HCT116 (cell line): ENCODE data around the gene CTXND1. TPM values are rescaled to one million over a fixed set of nuclear protein-coding genes. Genes with fewer than 3 reads are reported as not detected.

Experiments
- ATAC-seq: fragments of 200-7000 bp; cut with Tn5 transposase; 2 replicates; pipeline ENCODE4 v1.9.1; 2020; ENCODE audit warnings: mild to moderate bottlenecking, moderate library complexity
- BruUV-seq: library from RNA; stranded (reverse); fragments of 400-500 nt; replicated peaks from 2 replicates; lab custom pipeline; 2021; lab: Mats Ljungman, UMichigan
- CTCF ChIA-PET: fragments of 300-600 bp; sonication (Branson Sonifier 250); formaldehyde crosslinking; loops from one replicate; lab custom pipeline; 2021; ENCODE audit warnings: antibody characterized with exemption; lab: Charles Lee
- POLR2A ChIA-PET: fragments of 300-600, 350-600 bp; sonication (Branson Sonifier 250); formaldehyde crosslinking; loops from one replicate; lab custom pipeline; 2021; ENCODE audit warnings: antibody characterized with exemption; lab: Charles Lee
- RAD21 ChIA-PET, 2 experiments: fragments of 300-600 bp; sonication (Branson Sonifier 250); formaldehyde crosslinking; loops; one replicate each; lab custom pipeline; 2023; ENCODE audit warnings: low total read pairs in 2 of 2; ENCODE audit not compliant: uncharacterized antibody in 2 of 2, unreplicated experiment in 2 of 2, low non-redundant PET in 1 of 2; lab: Charles Lee
- DNase-seq: peaks from one replicate; pipeline ENCODE4 v3.0.0-alpha.2; 2010; ENCODE audit warnings: low read depth, low spot score
- H2AFZ ChIP-seq: fragments of 200-600 bp; shearing (Covaris generic), sonication (generic); 2 replicates; pipeline ENCODE4 v1.6.1; 2017; ENCODE audit warnings: low read depth, mixed run types, mixed read lengths, antibody characterized with exemption, low read length; ENCODE audit not compliant: poor library complexity, severe bottlenecking
- H3K27ac ChIP-seq: 2 replicates; pipeline ENCODE4 v1.5.1; 2012; ENCODE audit warnings: low read depth, low read length
- H3K27me3 ChIP-seq: fragments of 200-600 bp; sonication (generic); 2 replicates; pipeline ENCODE4 v1.6.1; 2016; ENCODE audit warnings: mixed run types, low read length, mixed read lengths; ENCODE audit not compliant: insufficient read depth
- H3K36me3 ChIP-seq, 2 experiments: fragments of 200-500 bp in 1 of 2; fragments of 200-600 bp in 1 of 2; sonication (Bioruptor generic) in 1 of 2; sonication (generic) in 1 of 2; 2 replicates each; pipeline versions ENCODE4 v1.5.1 to v1.6.1; 2014 to 2016; ENCODE audit warnings: low read length in 2 of 2, inconsistent platforms in 1 of 2, mixed read lengths in 1 of 2, mixed run types in 1 of 2; ENCODE audit not compliant: insufficient read depth in 2 of 2, control insufficient read depth in 1 of 2
- H3K4me1 ChIP-seq, 2 experiments: fragments of 200-600 bp in 1 of 2; sonication (generic) in 1 of 2; 2 replicates each; pipeline versions ENCODE4 v1.5.1 to v1.6.1; 2012 to 2017; ENCODE audit warnings: low read length in 2 of 2, inconsistent platforms in 1 of 2, mild to moderate bottlenecking in 1 of 2, mixed read lengths in 1 of 2, mixed run types in 1 of 2, moderate library complexity in 1 of 2; ENCODE audit not compliant: insufficient read depth in 2 of 2, control insufficient read depth in 1 of 2
- H3K4me2 ChIP-seq: fragments of 200-600 bp; sonication (generic); 2 replicates; pipeline ENCODE4 v1.6.1; 2017; ENCODE audit warnings: mixed run types, low read length, mixed read lengths
- H3K4me3 ChIP-seq, 2 experiments: fragments of 200-600 bp in 1 of 2; sonication (generic) in 1 of 2; replicated peaks in 1 of 2; 2 replicates each; pipeline ENCODE4 v1.5.1; 2011 to 2016; ENCODE audit warnings: low read length in 2 of 2, control low read depth in 1 of 2, low read depth in 1 of 2, mild to moderate bottlenecking in 1 of 2, mixed read lengths in 1 of 2, mixed run types in 1 of 2
- H3K79me2 ChIP-seq: fragments of 200-600 bp; sonication (generic); 2 replicates; pipeline ENCODE4 v1.6.1; 2017; ENCODE audit warnings: mild to moderate bottlenecking, mixed run types, low read length, moderate library complexity, mixed read lengths; ENCODE audit not compliant: insufficient read depth
- H3K9ac ChIP-seq: fragments of 200-600 bp; sonication (generic); 2 replicates; pipeline ENCODE4 v1.6.1; 2016; ENCODE audit warnings: low read length, mixed read lengths
- H3K9me2 ChIP-seq: fragments of 200-600 bp; sonication (generic), shearing (Covaris generic); 2 replicates; pipeline ENCODE4 v1.6.1; 2017; ENCODE audit warnings: mixed run types, mild to moderate bottlenecking, moderate library complexity; ENCODE audit not compliant: insufficient read depth
- H3K9me3 ChIP-seq, 2 experiments: fragments of 200-500 bp in 1 of 2; fragments of 200-600 bp in 1 of 2; sonication (Bioruptor generic) in 1 of 2; sonication (generic) in 1 of 2; 2 replicates each; pipeline ENCODE4 v1.6.1; 2014 to 2017; ENCODE audit warnings: low read length in 2 of 2, mixed read lengths in 2 of 2, inconsistent platforms in 1 of 2, low read depth in 1 of 2, mild to moderate bottlenecking in 1 of 2, mixed run types in 1 of 2, moderate library complexity in 1 of 2; ENCODE audit not compliant: control insufficient read depth in 1 of 2, insufficient read depth in 1 of 2
- H4K20me1 ChIP-seq: fragments of 200-600 bp; sonication (generic), shearing (Covaris generic); 2 replicates; pipeline ENCODE4 v1.6.1; 2017; ENCODE audit warnings: mixed run types, mild to moderate bottlenecking, moderate library complexity; ENCODE audit not compliant: insufficient read depth
- ATF3 ChIP-seq: IDR thresholded peaks from 2 replicates; pipeline ENCODE4 v1.6.1; 2012
- CBX3 ChIP-seq: IDR thresholded peaks from 2 replicates; pipeline ENCODE4 v1.6.1; 2012; ENCODE audit warnings: low read depth
- CEBPB ChIP-seq: IDR thresholded peaks from 2 replicates; pipeline ENCODE4 v1.6.1; 2012; ENCODE audit warnings: low read depth
- EGR1 ChIP-seq: IDR thresholded peaks from 2 replicates; pipeline ENCODE4 v1.6.1; 2012; ENCODE audit warnings: low read depth
- ELF1 ChIP-seq: IDR thresholded peaks from 2 replicates; pipeline ENCODE4 v1.6.1; 2012; ENCODE audit warnings: low read depth, borderline replicate concordance
- EZH2 ChIP-seq: fragments of 200-600 bp; sonication (generic); IDR thresholded peaks from 2 replicates; pipeline ENCODE4 v1.6.1; 2017; ENCODE audit warnings: antibody characterized with exemption, mixed run types
- EZH2phosphoT487 ChIP-seq: fragments of 200-600 bp; IDR thresholded peaks from 2 replicates; pipeline ENCODE4 v1.6.1; 2018; ENCODE audit warnings: antibody characterized with exemption, borderline replicate concordance
- JUND ChIP-seq: IDR thresholded peaks from 2 replicates; pipeline ENCODE4 v1.6.1; 2012
- MAX ChIP-seq: IDR thresholded peaks from 2 replicates; pipeline ENCODE4 v1.6.1; 2012
- POLR2A ChIP-seq: IDR thresholded peaks from 2 replicates; pipeline ENCODE4 v1.7.0; 2011; ENCODE audit warnings: borderline replicate concordance; ENCODE audit not compliant: insufficient read depth, insufficient read length; ENCODE audit errors: extremely low read depth
- POLR2AphosphoS5 ChIP-seq: IDR thresholded peaks from 2 replicates; pipeline ENCODE4 v1.6.1; 2011; ENCODE audit warnings: mild to moderate bottlenecking, low read depth, low read length, moderate library complexity
- RAD21 ChIP-seq: IDR thresholded peaks from 2 replicates; pipeline ENCODE4 v1.6.1; 2012; ENCODE audit warnings: low read depth, mild to moderate bottlenecking
- REST ChIP-seq: IDR thresholded peaks from 2 replicates; pipeline ENCODE4 v1.6.1; 2012; ENCODE audit warnings: low read depth
- SIN3A ChIP-seq: IDR thresholded peaks from 2 replicates; pipeline ENCODE4 v1.6.1; 2012; ENCODE audit warnings: low read depth
- SP1 ChIP-seq: IDR thresholded peaks from 2 replicates; pipeline ENCODE4 v1.6.1; 2012; ENCODE audit warnings: low read depth
- SRF ChIP-seq: IDR thresholded peaks from 2 replicates; pipeline ENCODE4 v1.6.1; 2012; ENCODE audit warnings: low read depth
- TCF7L2 ChIP-seq: IDR thresholded peaks from 2 replicates; pipeline ENCODE4 v1.7.0; 2011; ENCODE audit warnings: borderline replicate concordance, inconsistent platforms; ENCODE audit not compliant: insufficient read depth, insufficient read length; ENCODE audit errors: extremely low read depth
- YY1 ChIP-seq: IDR thresholded peaks from 2 replicates; pipeline ENCODE4 v1.6.1; 2011; ENCODE audit warnings: low read length, low read depth, moderate library complexity, mild to moderate bottlenecking; ENCODE audit not compliant: insufficient replicate concordance; ENCODE audit errors: extremely low read depth
- ZNF274 ChIP-seq: fragments of 200-500 bp; sonication (Bioruptor generic); IDR thresholded peaks from 2 replicates; pipeline ENCODE4 v1.6.1; 2014; ENCODE audit warnings: mild to moderate bottlenecking, low read depth, low read length, inconsistent platforms
- intact Hi-C: fragments of 100-400 bp; cut with micrococcal nuclease; formaldehyde crosslinking; loops from 2 replicates; pipeline ENCODE4 v1.10.0; 2022
- total RNA-seq: library from RNA; stranded (reverse); gene quantifications from one replicate; pipeline ENCODE4 v1.2.1, GENCODE V29; 2021; ENCODE audit not compliant: unreplicated experiment

The CTXND1 gene
- total RNA-seq, 1 experiment from 2014 or later = not detected

- RAD21 ChIA-PET = no interaction called here
- H3K9ac ChIP-seq = no peak overlapping the region
- H3K27me3 ChIP-seq = no peaks in the 10 kb centered on the region
- H3K9me3 ChIP-seq = no peaks in the 10 kb centered on the region
- ATAC-seq (no peak), DNase-seq (no peak)
- CTCF ChIA-PET = no interaction called here
- BruUV-seq = no TSS peak
- H3K9me2 ChIP-seq = no peaks in the 10 kb centered on the region
- peaks cover 0 to 6% of the 10 kb centered on the region in 2 experiments; a peak in 1 of 4 replicates for H3K4me1 ChIP-seq
- TF ChIP-seq ATF3 (no peak), EZH2phosphoT487 (no peak), POLR2A (no peak), SP1 (no peak), JUND (no peak), ELF1 (no peak), EGR1 (no peak), YY1 (no peak), POLR2AphosphoS5 (no peak), MAX (no peak), CEBPB (no peak), EZH2 (no peak), SRF (no peak), SIN3A (no peak), REST (no peak), CBX3 (no peak), ZNF274 (no peak), TCF7L2 (no peak), RAD21 (no peak)
- H3K36me3 ChIP-seq = 0 out of 4 replicates have a peak, but pooled peaks cover 0 to 2% of the 10 kb centered on the region in 2 experiments
- H2AFZ ChIP-seq = no peak overlapping the region
- H3K4me2 ChIP-seq = no peak overlapping the region
- H3K27ac ChIP-seq = no peak overlapping the region
- no peak overlapping the region for H3K4me3 ChIP-seq
- no peaks in the 10 kb centered on the region for H3K79me2 ChIP-seq
- intact Hi-C loops = no loop called here
- POLR2A ChIA-PET = no interaction called here
- H4K20me1 ChIP-seq = no peaks in the 10 kb centered on the region
Measured at GRCh38 chr15:80161468-80162016, 90.5 kb downstream of the CTXND1 start.
